ENCODE measurements around the gene FGF12.

Gene FGF12

DNA sequence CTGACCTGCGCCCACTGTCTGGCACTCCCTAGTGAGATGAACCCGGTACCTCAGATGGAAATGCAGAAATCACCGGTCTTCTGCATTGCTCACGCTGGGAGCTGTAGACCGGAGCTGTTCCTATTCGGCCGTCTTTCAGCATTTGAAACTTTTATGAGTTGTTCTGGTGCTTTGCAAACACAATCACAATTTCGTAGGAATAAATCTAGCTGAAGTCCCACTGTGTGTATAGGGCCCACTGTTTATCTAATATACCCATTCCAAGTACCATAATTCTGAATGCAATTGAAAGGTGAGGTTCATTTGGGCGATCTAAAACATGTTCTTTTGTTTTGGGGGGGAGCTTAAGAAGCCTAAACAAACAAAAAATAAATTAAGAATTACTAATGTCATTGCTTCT is 572.1 kb downstream of the FGF12 start:
- in situ Hi-C loops (cut with HindIII; ENCODE audit: low sequenced_read_pairs), result no loop called here

DNA sequence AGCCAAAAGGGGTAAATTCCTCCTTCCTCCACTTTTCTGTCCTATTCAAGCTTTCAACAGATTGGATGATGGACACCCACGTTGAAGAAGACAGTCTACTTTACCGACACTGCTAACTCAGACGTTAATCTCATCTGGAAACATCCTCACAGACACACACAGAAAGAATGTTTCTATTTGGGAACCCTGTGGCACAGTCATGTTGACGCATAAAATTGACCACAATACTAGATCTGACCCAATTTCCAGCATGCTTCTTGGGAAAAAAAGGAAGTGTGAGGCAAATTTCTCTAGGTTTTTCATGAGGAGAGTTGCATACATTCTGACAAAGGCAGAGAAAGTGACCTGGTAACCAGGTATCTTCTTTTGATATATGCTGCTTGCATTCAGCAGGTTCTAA is 594.1 kb downstream of the FGF12 start:
- in situ Hi-C loops (cut with HindIII; ENCODE audit: low sequenced_read_pairs), result no loop called here

- in situ Hi-C loops (cut with HindIII; ENCODE audit: low sequenced_read_pairs), result no loop called here
These were observed 596.7 kb downstream of the FGF12 start for GRCh38 chr3:192130534-192131132.

DNA sequence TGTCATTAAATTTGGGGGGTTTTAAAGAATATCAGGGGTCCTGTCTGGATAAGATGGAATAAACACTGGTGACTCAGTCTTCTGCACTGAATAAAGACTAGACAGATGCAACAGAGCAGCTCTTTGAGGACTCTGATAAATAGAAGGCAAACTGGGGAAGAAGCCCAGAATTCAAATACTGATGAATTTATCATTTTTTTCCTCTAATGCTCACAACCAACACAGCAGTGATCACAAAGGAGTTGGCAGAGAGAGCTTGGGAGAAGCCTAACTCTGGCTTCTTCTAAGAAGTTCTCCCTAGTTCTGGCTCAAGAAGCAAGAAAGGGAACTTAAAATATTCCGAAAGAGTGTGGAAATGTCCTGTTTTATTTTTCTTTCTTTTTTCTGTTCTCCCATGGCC is 597.8 kb downstream of the FGF12 start:
- in situ Hi-C loops (cut with HindIII; ENCODE audit: low sequenced_read_pairs), result no loop called here

DNA sequence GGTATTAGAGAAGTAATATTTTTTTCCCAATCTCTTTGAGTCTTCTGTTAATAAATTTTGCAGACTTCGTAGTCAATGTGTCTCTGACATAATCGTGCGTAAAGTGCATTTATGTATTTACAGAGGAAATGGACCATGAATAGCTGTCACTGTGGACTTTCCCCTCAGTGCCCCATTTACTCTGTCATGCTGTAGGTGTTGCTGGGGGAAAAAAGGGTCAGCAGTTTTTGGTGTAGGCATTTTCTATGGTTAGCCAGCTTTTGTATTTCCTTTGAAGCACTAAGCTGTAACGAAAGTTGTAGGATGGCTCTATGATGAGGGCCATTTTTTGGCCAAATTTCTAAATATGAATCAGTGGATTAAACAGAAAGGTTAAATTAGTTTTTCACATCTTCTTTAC is 598.4 kb downstream of the FGF12 start:
- in situ Hi-C loops (cut with HindIII; ENCODE audit: low sequenced_read_pairs), result no loop called here

- in situ Hi-C loops (cut with HindIII; ENCODE audit: low sequenced_read_pairs), result no loop called here
These were observed 599.3 kb downstream of the FGF12 start for GRCh38 chr3:192128060-192128459.

DNA sequence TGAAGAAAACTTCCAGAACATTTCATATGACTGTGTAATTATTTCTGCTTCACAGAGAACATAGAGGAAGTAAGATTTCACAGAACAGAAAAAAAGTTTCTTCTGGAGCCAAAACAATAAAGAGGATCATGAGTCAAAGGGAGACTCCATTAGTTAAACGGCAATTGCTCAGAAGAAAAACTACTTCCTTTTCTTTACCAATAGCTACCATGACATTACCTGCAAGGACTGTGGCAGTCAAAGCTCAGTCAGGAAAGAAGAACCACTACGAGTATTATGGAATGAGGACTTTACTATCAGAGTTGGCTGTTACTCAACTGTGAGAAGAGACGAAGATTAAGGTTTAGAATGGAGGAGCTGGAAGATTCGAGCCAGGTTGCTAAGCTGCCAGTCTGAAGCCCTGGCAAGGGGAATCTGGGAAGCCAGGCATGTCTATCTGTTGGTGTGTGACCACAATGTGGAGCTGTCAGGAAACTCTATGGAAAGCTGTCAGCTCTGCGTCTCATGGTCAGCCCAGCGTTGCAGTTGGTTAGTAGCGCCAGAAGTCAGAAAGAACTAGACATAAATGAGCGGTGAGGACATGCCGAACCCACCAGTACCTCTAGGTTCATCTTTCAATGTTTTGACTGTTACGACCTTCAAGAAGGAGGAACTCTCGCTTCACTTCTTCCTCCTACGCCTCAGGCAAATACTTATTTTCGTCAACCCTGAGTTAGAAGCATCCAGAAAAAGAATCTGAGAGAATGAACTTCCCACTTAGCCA is 604.3 kb downstream of the FGF12 start:
- in situ Hi-C loops (cut with HindIII; ENCODE audit: low sequenced_read_pairs), result no loop called here

DNA sequence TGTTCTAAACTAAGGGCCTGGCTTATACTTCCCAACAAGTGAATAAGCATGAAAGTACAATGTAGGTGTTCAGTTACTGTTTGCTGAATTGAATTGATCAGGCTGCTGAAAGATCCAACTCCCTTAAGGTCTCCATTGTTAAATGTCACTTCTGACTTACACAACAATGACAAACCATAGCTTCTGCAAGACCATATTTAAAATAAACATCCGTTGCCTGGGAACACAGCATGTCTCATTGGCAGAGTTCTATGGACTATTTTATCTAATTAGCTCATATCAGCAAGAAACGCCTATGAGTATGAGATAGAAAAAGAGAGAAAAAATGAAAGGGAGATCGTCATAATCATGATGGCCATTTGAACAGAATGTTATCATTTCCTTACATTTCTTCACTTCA is 605.4 kb downstream of the FGF12 start:
- in situ Hi-C loops (cut with HindIII; ENCODE audit: low sequenced_read_pairs), result no loop called here

GRCh38 chr3:192108820-192109219 is 618.5 kb downstream of the FGF12 start:
- in situ Hi-C loops (cut with HindIII; ENCODE audit: low sequenced_read_pairs), result no loop called here

DNA sequence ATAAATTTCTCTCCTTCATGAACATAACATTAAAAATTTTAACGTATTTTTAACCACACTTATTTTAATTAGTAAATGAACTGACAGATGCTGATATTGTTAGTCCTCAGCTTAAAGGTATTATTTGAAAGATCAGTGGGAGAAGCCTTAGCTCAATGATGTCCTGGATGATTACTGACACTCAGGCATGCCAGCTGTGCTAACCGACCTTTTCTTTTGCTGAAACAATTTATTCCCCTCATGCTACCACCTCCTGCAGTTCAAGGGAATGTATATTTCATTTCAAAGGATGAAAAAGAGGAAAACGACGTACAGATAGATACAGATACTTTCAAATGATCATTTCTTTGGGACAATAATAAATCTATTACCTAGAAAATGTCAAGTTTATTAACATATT is 620.8 kb downstream of the FGF12 start:
- in situ Hi-C loops (cut with HindIII; ENCODE audit: low sequenced_read_pairs), result no loop called here

DNA sequence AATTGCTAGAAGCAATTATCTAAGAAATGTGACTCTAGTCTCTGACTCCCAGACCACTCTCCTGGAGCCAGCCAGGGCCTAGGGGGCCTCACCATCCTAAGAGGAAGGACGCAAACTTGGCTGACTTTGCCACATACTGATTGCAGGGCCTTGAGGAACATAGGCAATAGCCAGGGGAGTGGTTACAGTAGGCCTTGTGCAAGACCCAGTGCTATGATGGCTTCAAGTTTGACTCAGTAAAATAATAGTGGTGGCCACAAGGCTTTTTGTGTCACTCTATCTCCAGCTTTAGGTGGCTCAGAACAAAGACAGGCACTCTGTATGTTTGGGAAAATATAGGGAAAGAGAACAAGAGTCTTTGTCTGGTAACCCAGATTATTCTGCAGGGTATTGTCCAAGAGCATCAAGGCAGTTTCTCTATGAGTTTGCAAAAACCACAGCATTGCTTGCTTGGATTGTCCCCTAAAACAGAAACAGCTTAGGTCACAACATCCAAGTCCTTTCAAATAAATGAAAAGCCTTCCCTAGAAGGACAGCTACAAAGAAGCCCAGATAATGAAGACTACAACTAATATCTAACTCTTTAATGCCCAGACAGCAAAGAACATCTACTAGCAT is 634.8 kb downstream of the FGF12 start:
- in situ Hi-C loops (cut with HindIII; ENCODE audit: low sequenced_read_pairs), result no loop called here

- in situ Hi-C loops (cut with HindIII; ENCODE audit: low sequenced_read_pairs), result no loop called here
These were observed 635.5 kb downstream of the FGF12 start for GRCh38 chr3:192091831-192092230.

DNA sequence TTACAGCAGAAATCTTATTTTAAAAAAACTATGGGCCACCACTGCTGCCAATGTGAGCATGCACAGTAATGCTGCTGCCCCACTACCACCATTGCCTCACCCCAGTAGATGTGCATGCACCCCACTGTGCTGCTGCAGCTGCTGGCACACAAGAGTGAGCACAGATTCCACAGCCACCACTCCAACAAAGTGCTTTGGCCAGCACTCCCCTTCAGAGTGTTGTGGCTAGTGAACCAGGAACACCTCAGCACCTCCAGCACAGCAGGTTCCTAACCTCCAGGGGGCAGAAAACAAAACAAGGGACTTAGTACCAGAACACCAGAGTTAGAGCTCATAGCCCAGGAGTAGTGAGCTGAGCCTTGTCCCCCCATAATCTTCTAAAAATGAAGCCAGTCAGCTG is 636.8 kb downstream of the FGF12 start:
- in situ Hi-C loops (cut with HindIII; ENCODE audit: low sequenced_read_pairs), result no loop called here
